ENCODE measurements around the gene OR11L1.

- TF ChIP-seq CTCF (IDR thresholded peaks at IDR 0.05) (no peak), POLR2A (IDR thresholded peaks at IDR 0.05) (no peak)
Measured at GRCh38 chr1:247857985-247858619, 16.4 kb upstream of the OR11L1 start.

Measured in tibial nerve (tissue), 3 donors.